ENCODE results near the gene SHISA9. TPM values are rescaled to one million over a fixed set of nuclear protein-coding genes. Genes with fewer than 3 reads are reported as not detected.

Gene SHISA9
- polyA plus RNA-seq, 3 donors: 0.01 TPM; not detected in 2

GRCh38 chr16:12871784-12872183 lies 29.6 kb upstream of the SHISA9 start:
- Mint-ChIP-seq H3K27ac (peak overlapping the region in 4 of 7 donors; percentile 2 to 82 (median 48)), H3K4me1 (peaks cover 12% of the 10 kb centered on the region), H3K9me3 (peaks cover 0 to 39% (median 15%) of the 10 kb centered on the region in 7 donors), H3K36me3 (no peaks in the 10 kb centered on the region), H3K4me3 (no peak overlapping the region), H3K27me3 (ENCODE audit: low read depth in 3 of 3) (peaks cover 3 to 8% (median 5%) of the 10 kb centered on the region in 3 donors)
- Histone ChIP-seq H3K79me2 (ENCODE audit: insufficient read depth, low read length) (no peaks in the 10 kb centered on the region), H2AFZ (ENCODE audit: insufficient read depth, low read depth, low read length, poor library complexity, severe bottlenecking) (no peak overlapping the region), H3K4me2 (replicated peaks; ENCODE audit: extremely low read depth, low read length, poor library complexity, severe bottlenecking) (no peak overlapping the region), H4K20me1 (ENCODE audit: insufficient read depth, low read length) (no peaks in the 10 kb centered on the region), H3K27me3 (ENCODE audit: control insufficient read depth in 2 of 2, insufficient read depth in 2 of 2, low read length in 2 of 2) (no peaks in the 10 kb centered on the region), H3K27ac (ENCODE audit: low read depth in 1 of 2, low read length in 2 of 2) (peak overlapping the region in 1 of 2 donors; percentile 68), H3K36me3 (replicated peaks in 1 of 2; ENCODE audit: control insufficient read depth in 1 of 2, insufficient read depth in 2 of 2, low read length in 2 of 2) (no peaks in the 10 kb centered on the region), H3K9me3 (replicated peaks in 1 of 2; ENCODE audit: control insufficient read depth in 1 of 2, insufficient read depth in 1 of 2, low read length in 2 of 2) (peaks cover 7 to 16% of the 10 kb centered on the region in 2 donors), H3K4me3 (replicated peaks in 1 of 3; ENCODE audit: low read depth in 2 of 3, low read length in 3 of 3) (no peak overlapping the region), H3K9ac (ENCODE audit: insufficient read depth, low read length, poor library complexity, severe bottlenecking) (no peak overlapping the region), H3K4me1 (ENCODE audit: control insufficient read depth in 1 of 2, insufficient read depth in 2 of 2, low read length in 2 of 2) (peaks cover 0 to 8% of the 10 kb centered on the region in 2 donors)
- no peak for DNase-seq
- no CpG with 5 or more reads among the region's 1 CpG for WGBS (ENCODE audit: insufficient coverage)
- no peak for TF ChIP-seq CTCF (IDR thresholded peaks at IDR 0.05)
- intact Hi-C loops (cut with micrococcal nuclease): no loop called here

GRCh38 chr16:12874186-12874585 lies 27.2 kb upstream of the SHISA9 start:
- Histone ChIP-seq H3K9ac (ENCODE audit: insufficient read depth, low read length, poor library complexity, severe bottlenecking) (no peak overlapping the region), H2AFZ (ENCODE audit: insufficient read depth, low read depth, low read length, poor library complexity, severe bottlenecking) (no peak overlapping the region), H3K4me2 (replicated peaks; ENCODE audit: extremely low read depth, low read length, poor library complexity, severe bottlenecking) (no peak overlapping the region), H4K20me1 (ENCODE audit: insufficient read depth, low read length) (no peaks in the 10 kb centered on the region), H3K4me3 (replicated peaks in 1 of 3; ENCODE audit: low read depth in 2 of 3, low read length in 3 of 3) (no peak overlapping the region), H3K27ac (ENCODE audit: low read depth in 1 of 2, low read length in 2 of 2) (no peak overlapping the region), H3K36me3 (replicated peaks in 1 of 2; ENCODE audit: control insufficient read depth in 1 of 2, insufficient read depth in 2 of 2, low read length in 2 of 2) (no peaks in the 10 kb centered on the region), H3K4me1 (ENCODE audit: control insufficient read depth in 1 of 2, insufficient read depth in 2 of 2, low read length in 2 of 2) (peaks cover 0 to 8% of the 10 kb centered on the region in 2 donors), H3K79me2 (ENCODE audit: insufficient read depth, low read length) (no peaks in the 10 kb centered on the region), H3K27me3 (ENCODE audit: control insufficient read depth in 2 of 2, insufficient read depth in 2 of 2, low read length in 2 of 2) (no peaks in the 10 kb centered on the region), H3K9me3 (replicated peaks in 1 of 2; ENCODE audit: control insufficient read depth in 1 of 2, insufficient read depth in 1 of 2, low read length in 2 of 2) (peaks cover 7 to 16% of the 10 kb centered on the region in 2 donors)
- no CpG with 5 or more reads among the region's 2 CpGs for whole genome bisulfite sequencing (ENCODE audit: insufficient coverage)
- TF ChIP-seq CTCF (IDR thresholded peaks at IDR 0.05): no peak
- peaks cover 10% of the 10 kb centered on the region for H3K4me1 Mint-ChIP-seq
- no peaks in the 10 kb centered on the region for H3K36me3 Mint-ChIP-seq
- no peak for DNase-seq
- intact Hi-C loops (cut with micrococcal nuclease): no loop called here
- H3K27ac Mint-ChIP-seq: no peak overlapping the region
- H3K27me3 Mint-ChIP-seq (ENCODE audit: low read depth in 3 of 3): peaks cover 5 to 9% (median 8%) of the 10 kb centered on the region in 3 donors
- peaks cover 2 to 41% (median 15%) of the 10 kb centered on the region in 7 donors for H3K9me3 Mint-ChIP-seq
- H3K4me3 Mint-ChIP-seq: no peak overlapping the region

All from CD14-positive monocyte (primary cell).